HuH-7.5 (cell line): Measurements from ENCODE around the gene TMEM176B.
"Not testable (repeated sequence)": the region's sequence is repeated elsewhere in the genome, so short reads cannot be mapped to it uniquely, and the experiment has no call there.

ENCODE experiments used
- DNase-seq: peaks from one replicate; pipeline ENCODE4 v3.0.0; 2011; ENCODE audit warnings: low spot score

Gene TMEM176B

GRCh38 chr7:150790416-150791075 lies 9.6 kb downstream of the TMEM176B start:
- no peak for DNase-seq

GRCh38 chr7:150788474-150789269 lies 11.5 kb downstream of the TMEM176B start:
- DNase-seq = no peak

- DNase-seq = no peak
Measured at GRCh38 chr7:150787321-150788281, 12.6 kb downstream of the TMEM176B start.

GRCh38 chr7:150784954-150785353 lies 15.2 kb downstream of the TMEM176B start:
- no peak for DNase-seq

GRCh38 chr7:150784120-150784736 lies 15.9 kb downstream of the TMEM176B start:
- DNase-seq = no peak

- DNase-seq = no peak
Measured at GRCh38 chr7:150781961-150782360, 18.2 kb downstream of the TMEM176B start.

GRCh38 chr7:150781103-150781502 lies 19.1 kb downstream of the TMEM176B start:
- DNase-seq = no peak

- DNase-seq = no peak
Measured at GRCh38 chr7:150780292-150780691, 19.9 kb downstream of the TMEM176B start.

- DNase-seq = peak; percentile 45
Measured at GRCh38 chr7:150778738-150779301, 21.3 kb downstream of the TMEM176B start.

- no peak for DNase-seq
Measured at GRCh38 chr7:150778014-150778737, 22.0 kb downstream of the TMEM176B start.

GRCh38 chr7:150774131-150774530 lies 26.0 kb downstream of the TMEM176B start:
- not testable (repeated sequence) for DNase-seq

GRCh38 chr7:150769768-150770167 lies 30.4 kb downstream of the TMEM176B start:
- no peak for DNase-seq

GRCh38 chr7:150766334-150766709 lies 33.8 kb downstream of the TMEM176B start:
- no peak for DNase-seq

GRCh38 chr7:150759479-150759878 lies 40.7 kb downstream of the TMEM176B start:
- DNase-seq = no peak

GRCh38 chr7:150756858-150757257 lies 43.3 kb downstream of the TMEM176B start:
- DNase-seq = no peak

GRCh38 chr7:150756166-150756565 lies 44.0 kb downstream of the TMEM176B start:
- no peak for DNase-seq

- DNase-seq = no peak
Measured at GRCh38 chr7:150755473-150756099, 44.6 kb downstream of the TMEM176B start.

- DNase-seq = no peak
Measured at GRCh38 chr7:150754951-150755350, 45.2 kb downstream of the TMEM176B start.

GRCh38 chr7:150753826-150754603 lies 46.1 kb downstream of the TMEM176B start:
- DNase-seq = no peak

- DNase-seq = no peak
Measured at GRCh38 chr7:150753239-150753638, 46.9 kb downstream of the TMEM176B start.
